HS-5 (cell line): ENCODE results near the gene C12orf57.

Experiments
- DNase-seq: peaks from one replicate; pipeline ENCODE4 v3.0.0-alpha.2; 2012; ENCODE audit warnings: low read depth

C12orf57 gene

DNA sequence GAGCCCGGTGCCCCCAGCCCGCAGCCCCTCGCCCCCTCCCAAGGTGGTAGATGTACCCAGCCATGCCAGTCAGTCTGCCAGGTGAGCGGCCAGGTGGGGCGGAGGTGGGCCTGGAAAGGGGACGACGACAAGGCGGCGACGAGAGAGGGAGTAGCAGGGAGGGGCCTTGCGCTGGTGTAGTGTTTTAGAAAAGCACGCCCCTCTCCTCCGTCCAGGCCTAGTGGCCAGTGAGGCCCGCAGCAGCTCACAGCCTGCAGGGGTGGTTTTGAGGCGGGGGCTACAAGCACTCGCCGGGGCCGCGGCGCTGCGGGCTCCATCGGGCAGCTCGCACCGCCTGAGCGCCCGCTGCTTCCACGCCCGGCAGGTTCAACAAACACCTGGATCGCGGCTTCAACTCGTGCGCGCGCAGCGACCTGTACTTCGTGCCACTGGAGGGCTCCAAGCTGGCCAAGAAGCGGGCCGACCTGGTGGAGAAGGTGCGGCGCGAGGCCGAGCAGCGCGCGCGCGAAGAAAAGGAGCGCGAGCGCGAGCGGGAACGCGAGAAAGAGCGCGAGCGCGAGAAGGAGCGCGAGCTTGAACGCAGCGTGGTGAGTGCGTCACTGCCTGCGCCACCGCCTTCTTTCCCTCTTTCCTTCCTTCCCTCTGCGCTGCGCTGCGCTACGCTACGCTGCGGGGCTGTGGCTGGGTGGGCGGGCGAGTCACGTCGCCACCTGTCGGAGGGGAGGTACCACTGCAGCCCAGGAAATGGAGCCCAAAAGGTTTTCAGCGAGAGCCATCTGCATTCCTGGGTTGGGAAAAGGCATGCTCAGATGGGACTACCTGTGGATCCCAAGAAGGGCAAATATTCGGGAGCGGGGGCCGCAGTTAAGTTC is 6.1 kb upstream of the C12orf57 start:
- DNase-seq: peak; percentile 78

GRCh38 chr12:6938353-6939190 is 5.2 kb upstream of the C12orf57 start:
- no peak for DNase-seq

- DNase-seq: no peak
Observed at GRCh38 chr12:6939191-6939540, 4.7 kb upstream of the C12orf57 start.

GRCh38 chr12:6941267-6941666 is 2.6 kb upstream of the C12orf57 start:
- DNase-seq: no peak

- no peak for DNase-seq
Observed at GRCh38 chr12:6941782-6942181, 2.0 kb upstream of the C12orf57 start.

DNA sequence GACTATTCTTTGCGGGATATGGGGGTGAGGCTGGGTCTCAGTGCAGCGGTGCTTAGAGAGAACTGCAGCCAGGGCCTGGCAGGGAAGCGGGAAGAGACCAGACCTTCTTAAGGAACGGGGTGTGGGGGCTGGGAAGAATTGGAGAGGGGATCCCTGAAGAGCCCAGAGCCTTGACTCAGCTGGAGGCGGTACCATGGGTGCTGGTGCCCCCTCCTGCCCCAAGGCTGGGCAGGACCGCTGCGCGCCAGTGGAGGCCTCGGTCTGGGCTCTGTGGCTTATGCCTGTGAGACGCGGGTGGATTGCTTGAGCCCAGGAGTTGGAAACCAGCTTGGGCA is 1.5 kb upstream of the C12orf57 start:
- no peak for DNase-seq

GRCh38 chr12:6943389-6943721 is 467 bp upstream of the C12orf57 start:
- no peak for DNase-seq

GRCh38 chr12:6944381-6945186 is 762 bp downstream of the C12orf57 start:
- DNase-seq: peak; percentile 73

DNA sequence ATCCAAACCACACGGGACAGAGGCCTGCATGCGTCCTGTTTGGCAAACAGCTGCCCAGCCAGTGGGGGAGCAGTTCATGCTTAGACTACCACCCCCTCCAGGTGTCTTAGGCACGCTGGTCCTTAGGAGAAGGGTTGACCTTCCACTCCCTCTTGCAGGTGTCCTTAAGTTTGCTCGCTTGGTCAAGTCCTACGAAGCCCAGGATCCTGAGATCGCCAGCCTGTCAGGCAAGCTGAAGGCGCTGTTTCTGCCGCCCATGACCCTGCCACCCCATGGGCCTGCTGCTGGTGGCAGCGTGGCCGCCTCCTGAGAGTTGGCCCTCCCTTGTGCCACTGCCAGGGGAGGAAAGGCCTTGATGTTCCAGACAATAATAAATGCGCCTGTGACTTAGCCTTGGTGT is 1.8 kb downstream of the C12orf57 start:
- no peak for DNase-seq

DNA sequence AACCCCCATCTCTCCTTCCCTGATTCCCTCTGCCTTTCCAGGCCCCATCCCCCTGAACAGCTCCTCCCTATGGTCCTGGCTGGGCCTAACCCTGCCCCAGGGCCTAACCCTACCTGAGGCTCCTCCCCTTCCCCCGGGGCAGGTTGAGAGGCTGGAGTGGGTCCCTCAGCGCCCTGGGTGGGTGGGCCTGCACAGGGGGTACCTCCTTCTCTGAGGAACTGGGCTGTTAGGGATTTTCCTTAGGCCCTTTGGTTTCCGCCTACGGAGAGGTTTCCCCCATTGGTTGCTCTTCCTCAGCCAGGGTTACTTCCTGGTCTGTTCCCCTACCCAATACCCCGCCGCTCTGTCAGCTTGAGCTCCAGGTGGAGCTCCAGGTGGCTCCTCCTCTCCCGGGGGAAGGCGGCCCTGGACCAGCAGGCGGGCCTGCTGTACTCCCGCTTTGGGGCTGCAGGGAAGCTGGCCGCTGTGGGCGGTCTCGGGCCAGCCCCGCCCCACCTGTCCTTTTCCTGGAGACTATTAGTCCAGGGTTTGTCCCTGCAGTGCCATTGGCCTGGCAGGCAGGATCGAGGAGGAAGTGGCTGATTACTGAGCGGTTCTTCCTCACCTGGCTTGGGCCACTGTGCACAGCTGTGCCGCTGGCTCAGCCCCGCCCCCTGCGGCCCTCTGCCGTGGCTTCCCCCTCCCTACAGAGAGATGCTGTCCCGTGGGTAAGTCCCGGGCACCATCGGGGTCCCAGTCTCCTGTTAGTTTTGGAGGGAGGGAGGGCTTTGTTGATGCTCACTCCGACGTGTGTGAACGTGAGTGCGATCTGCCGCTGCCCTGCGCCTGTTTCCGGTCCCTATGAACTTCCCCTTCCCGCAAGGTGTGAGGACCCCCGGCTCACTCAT is 2.5 kb downstream of the C12orf57 start:
- DNase-seq: no peak

GRCh38 chr12:6946920-6947374 is 3.1 kb downstream of the C12orf57 start:
- no peak for DNase-seq

DNA sequence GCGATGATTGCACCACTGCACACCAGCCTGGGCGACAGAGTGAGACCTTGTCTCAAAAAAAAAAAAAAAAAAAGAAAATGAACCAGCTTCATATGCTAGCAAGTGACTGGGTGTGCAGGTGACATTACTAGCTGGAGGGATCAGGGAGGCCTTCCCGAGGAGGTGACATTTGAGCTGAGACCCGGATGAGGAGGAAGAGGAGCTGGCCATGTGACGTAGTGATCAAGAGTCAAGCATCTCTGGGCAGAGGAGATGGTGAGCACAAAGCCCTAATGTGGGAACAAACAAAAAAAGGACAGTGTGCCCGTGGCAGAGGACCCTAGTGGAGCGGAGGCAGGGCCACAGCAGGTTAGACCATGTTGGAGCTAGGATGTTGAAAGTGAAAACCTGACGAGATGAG is 3.8 kb downstream of the C12orf57 start:
- DNase-seq: no peak

DNA sequence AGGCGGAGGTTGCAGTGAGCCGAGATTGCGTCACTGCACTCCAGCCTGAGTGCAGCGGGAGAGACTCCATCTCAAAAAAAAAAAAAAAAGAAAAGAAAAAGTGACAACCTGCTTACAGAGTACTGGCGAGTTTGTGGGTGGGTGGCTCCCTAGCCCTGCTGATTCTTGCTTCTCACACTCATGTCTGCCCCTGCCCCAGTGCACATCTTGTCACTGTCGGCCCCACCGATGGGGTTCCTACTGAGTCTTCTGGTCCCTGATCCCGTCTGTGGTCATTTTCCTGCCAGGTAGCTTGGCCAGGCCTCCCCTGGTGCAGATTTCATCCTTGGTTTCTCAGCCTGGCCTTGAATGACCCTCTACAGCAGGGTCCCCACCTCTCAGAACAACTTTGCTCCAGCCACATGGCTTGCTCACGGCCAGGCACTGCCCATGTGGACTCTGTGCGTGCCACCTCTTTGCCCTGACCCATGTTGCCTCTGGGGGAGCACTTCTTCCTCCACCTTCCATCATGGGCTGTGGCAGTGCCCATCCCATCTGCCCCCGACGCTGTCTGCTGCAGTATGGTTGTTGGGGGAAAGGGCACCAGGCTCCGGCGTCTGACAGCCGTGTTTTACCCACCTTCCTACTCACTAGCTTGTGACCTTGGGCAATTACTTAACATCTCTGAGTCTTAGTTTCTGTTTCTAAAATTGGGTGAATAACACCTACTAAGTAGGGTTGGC is 5.2 kb downstream of the C12orf57 start:
- no peak for DNase-seq

DNA sequence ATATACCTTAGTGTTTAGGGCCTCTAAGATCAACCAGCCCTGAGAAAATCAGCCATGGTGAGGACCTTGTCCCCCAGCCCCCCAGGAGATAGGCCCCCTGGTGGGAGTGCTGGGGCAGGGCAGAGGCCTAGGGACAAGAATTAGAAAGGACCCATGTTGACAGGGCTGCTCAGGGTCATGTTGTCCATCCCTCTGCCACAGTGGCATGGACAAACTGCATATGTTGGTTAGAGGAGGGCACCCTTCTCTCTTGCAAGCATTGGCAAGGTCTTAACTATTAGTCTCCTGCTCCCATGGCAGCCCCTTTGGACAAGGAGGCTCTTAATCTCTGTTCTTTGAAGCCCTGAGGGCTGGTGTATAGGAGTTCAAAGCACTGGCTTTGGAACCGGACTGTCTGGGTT is 6.6 kb downstream of the C12orf57 start:
- no peak for DNase-seq

- no peak for DNase-seq
Observed at GRCh38 chr12:6950811-6951540, 7.2 kb downstream of the C12orf57 start, which contains the start of gene PTPN6. TSS of gene PTPN6 (plus strand) at chr12:6951356. CDS start at chr12:6951513, 157 bp downstream.

DNA sequence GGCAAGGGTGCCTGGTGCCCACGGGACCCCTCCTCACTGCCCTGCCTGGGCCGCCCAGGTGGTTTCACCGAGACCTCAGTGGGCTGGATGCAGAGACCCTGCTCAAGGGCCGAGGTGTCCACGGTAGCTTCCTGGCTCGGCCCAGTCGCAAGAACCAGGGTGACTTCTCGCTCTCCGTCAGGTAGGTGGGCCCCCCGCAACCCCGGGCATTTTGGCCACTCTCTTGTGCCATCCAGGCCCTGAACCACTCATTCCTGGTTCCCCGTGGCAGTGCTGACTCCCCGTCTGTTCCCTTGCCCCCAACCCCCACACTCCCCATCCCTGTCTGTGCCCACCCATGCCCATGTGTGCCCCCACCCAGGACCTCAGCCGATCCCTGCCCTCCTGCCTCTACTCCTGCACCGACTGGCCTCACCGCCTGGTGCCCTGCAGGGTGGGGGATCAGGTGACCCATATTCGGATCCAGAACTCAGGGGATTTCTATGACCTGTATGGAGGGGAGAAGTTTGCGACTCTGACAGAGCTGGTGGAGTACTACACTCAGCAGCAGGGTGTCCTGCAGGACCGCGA is 7.8 kb downstream of the C12orf57 start:
- DNase-seq: no peak

GRCh38 chr12:6952121-6952862 is 8.5 kb downstream of the C12orf57 start:
- no peak for DNase-seq

DNA sequence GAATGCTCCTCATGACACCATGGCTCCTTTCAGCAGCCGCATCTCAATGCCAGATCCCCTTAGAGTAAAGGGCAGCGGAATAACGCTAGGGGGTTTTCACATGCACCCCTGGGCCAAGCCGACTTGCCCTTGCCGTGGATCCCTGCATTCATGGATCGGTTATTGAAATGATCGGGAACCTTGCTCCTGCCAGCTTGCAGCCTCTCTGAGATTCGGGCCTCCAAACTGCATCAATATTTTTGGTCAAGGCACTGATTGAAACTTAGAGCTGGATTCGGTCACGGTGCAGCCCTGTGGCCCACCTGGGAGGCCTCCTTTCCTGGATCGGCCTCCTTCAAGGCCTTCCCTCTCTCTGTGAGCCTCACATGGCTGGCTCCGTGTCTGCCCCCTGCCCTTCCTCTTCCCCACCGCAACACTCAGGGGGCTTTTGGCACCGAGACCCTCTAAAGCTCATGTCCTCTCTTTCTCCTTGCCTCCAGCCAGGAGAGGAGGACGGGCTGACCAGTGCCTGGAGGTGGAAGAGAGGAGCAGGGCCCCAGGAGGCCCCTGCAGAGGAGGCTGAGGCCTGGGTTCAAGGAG is 9.1 kb downstream of the C12orf57 start:
- no peak for DNase-seq
